OCI-LY7 (cell line): Measurements from ENCODE around the gene SPATA4. TPM values are rescaled to one million over a fixed set of nuclear protein-coding genes. Genes with fewer than 3 reads are reported as not detected.

ENCODE experiments used
- BruUV-seq: library from RNA; stranded (reverse); fragments of 400-500 nt; replicated peaks from 2 replicates; lab custom pipeline; 2021; lab: Mats Ljungman, UMichigan
- CTCF ChIA-PET: fragments of 300-600 bp; sonication (Branson Sonifier 250); formaldehyde crosslinking; loops from one replicate; lab custom pipeline; 2022; ENCODE audit warnings: antibody characterized with exemption; ENCODE audit not compliant: unreplicated experiment; lab: Charles Lee
- POLR2A ChIA-PET: fragments of 300-600 bp; sonication (Branson Sonifier 250); formaldehyde crosslinking; loops from one replicate; lab custom pipeline; 2022; ENCODE audit warnings: antibody characterized with exemption; lab: Charles Lee
- DNase-seq: peaks from one replicate; pipeline ENCODE4 v3.0.0-alpha.2; 2015; ENCODE audit warnings: low spot score
- H2AFZ ChIP-seq: fragments of 200-600 bp; sonication (generic), shearing (Covaris generic); 2 replicates; pipeline ENCODE4 v1.6.1; 2014; ENCODE audit warnings: mild to moderate bottlenecking, antibody characterized with exemption, low read length, moderate library complexity
- H3K27ac ChIP-seq: fragments of 200-600 bp; sonication (generic); 2 replicates; pipeline ENCODE4 v1.5.1; 2014; ENCODE audit warnings: mixed run types, low read depth, mild to moderate bottlenecking, moderate library complexity, low read length, inconsistent platforms; ENCODE audit not compliant: poor library complexity, severe bottlenecking
- H3K36me3 ChIP-seq: fragments of 200-600 bp; sonication (generic); 2 replicates; pipeline ENCODE4 v1.6.1; 2014; ENCODE audit warnings: mild to moderate bottlenecking, antibody characterized with exemption, low read length, moderate library complexity, mixed read lengths; ENCODE audit not compliant: insufficient read depth
- H3K4me1 ChIP-seq: fragments of 200-600 bp; sonication (generic); 2 replicates; pipeline ENCODE4 v1.5.1; 2014; ENCODE audit warnings: mild to moderate bottlenecking, low read length; ENCODE audit not compliant: insufficient read depth, poor library complexity, severe bottlenecking
- H3K4me2 ChIP-seq: fragments of 200-600 bp; sonication (generic); 2 replicates; pipeline ENCODE4 v1.6.1; 2014; ENCODE audit warnings: mild to moderate bottlenecking, low read length
- H3K4me3 ChIP-seq: fragments of 200-600 bp; sonication (generic); 2 replicates; pipeline ENCODE4 v1.5.1; 2014; ENCODE audit warnings: mild to moderate bottlenecking, low read depth, low read length; ENCODE audit not compliant: poor library complexity, severe bottlenecking
- H3K79me2 ChIP-seq: fragments of 200-600 bp; sonication (generic); 2 replicates; pipeline ENCODE4 v1.6.1; 2016; ENCODE audit warnings: low read depth, mild to moderate bottlenecking, low read length, moderate library complexity, mixed read lengths; ENCODE audit not compliant: insufficient read depth
- H3K9me2 ChIP-seq: fragments of 200-600 bp; sonication (generic); 2 replicates; pipeline ENCODE4 v1.6.1; 2016; ENCODE audit warnings: mild to moderate bottlenecking, low read length, mixed read lengths; ENCODE audit not compliant: insufficient read depth
- H3K9me3 ChIP-seq: fragments of 200-600 bp; sonication (generic); 2 replicates; pipeline ENCODE4 v1.6.1; 2014; ENCODE audit warnings: mild to moderate bottlenecking, mixed run types, low read length, mixed read lengths
- H4K20me1 ChIP-seq: fragments of 200-600 bp; sonication (generic); 2 replicates; pipeline ENCODE4 v1.6.1; 2014; ENCODE audit warnings: mild to moderate bottlenecking, antibody characterized with exemption, low read length, moderate library complexity, mixed read lengths; ENCODE audit not compliant: insufficient read depth
- CTCF ChIP-seq: fragments of 200-600 bp; sonication (generic); conservative IDR thresholded peaks from 2 replicates; pipeline ENCODE4 v1.5.1; 2014; ENCODE audit warnings: mild to moderate bottlenecking, antibody characterized with exemption, low read length, moderate library complexity, mixed read lengths
- EZH2phosphoT487 ChIP-seq: fragments of 200-600 bp; sonication (generic); IDR thresholded peaks from 2 replicates; pipeline ENCODE4 v1.6.1; 2018; ENCODE audit warnings: low read depth, borderline replicate concordance, mild to moderate bottlenecking, mixed run types, antibody characterized with exemption, low read length, moderate library complexity, mixed read lengths
- intact Hi-C: fragments of 100-400 bp; cut with micrococcal nuclease; formaldehyde crosslinking; loops from one replicate; pipeline ENCODE4 v1.10.0; 2022; ENCODE audit not compliant: unreplicated experiment
- total RNA-seq, 2 experiments: library from RNA; depleted of rRNA in 1 of 2; stranded (reverse); fragments of >200 nt in 1 of 2; shearing (Covaris generic) in 1 of 2; gene quantifications; 2 replicates each; pipeline ENCODE4 v1.2.3, GENCODE V29; 2014 to 2022

Gene SPATA4
- total RNA-seq, 2 experiments from 2014 or later = not detected

GRCh38 chr4:176193126-176193525, 2.3 kb downstream of the SPATA4 start:
- intact Hi-C loops = loop anchor here (10.0 kb wide), 1 partner anchor 132 kb away; no protein-coding TSS in a partner anchor

GRCh38 chr4:176191974-176192373, 3.4 kb downstream of the SPATA4 start:
- POLR2A ChIA-PET = no interaction called here
- intact Hi-C loops = loop anchor here (10.0 kb wide), 1 partner anchor 133 kb away; no protein-coding TSS in a partner anchor
- H3K4me2 ChIP-seq = no peak overlapping the region
- no peak overlapping the region for H3K27ac ChIP-seq
- no peaks in the 10 kb centered on the region for H3K79me2 ChIP-seq
- H3K9me3 ChIP-seq = no peaks in the 10 kb centered on the region
- H4K20me1 ChIP-seq = no peaks in the 10 kb centered on the region
- TF ChIP-seq CTCF = no peak
- TF ChIP-seq EZH2phosphoT487 = no peak
- no peak overlapping the region for H3K4me3 ChIP-seq
- H3K9me2 ChIP-seq = no peaks in the 10 kb centered on the region
- no peak overlapping the region for H2AFZ ChIP-seq
- CTCF ChIA-PET = no interaction called here
- peaks cover 6% of the 10 kb centered on the region for H3K4me1 ChIP-seq
- H3K36me3 ChIP-seq = no peaks in the 10 kb centered on the region
- no peak for DNase-seq
- no TSS peak for BruUV-seq

More at GRCh38 chr4:176193126-176193525, 2.3 kb downstream of the SPATA4 start:
- H3K27ac ChIP-seq = no peak overlapping the region
- no peak overlapping the region for H3K4me3 ChIP-seq
- BruUV-seq = no TSS peak
- TF ChIP-seq EZH2phosphoT487 (no peak), CTCF (no peak)
- POLR2A ChIA-PET = interaction anchor here (0.9 kb wide), 2 partner anchors 9 to 27 kb away, joined by 3 read pairs; no protein-coding TSS in a partner anchor
- H3K4me1 ChIP-seq = peaks cover 6% of the 10 kb centered on the region
- CTCF ChIA-PET = no interaction called here
- no peak overlapping the region for H3K4me2 ChIP-seq
- H3K9me3 ChIP-seq = no peaks in the 10 kb centered on the region
- H4K20me1 ChIP-seq = no peaks in the 10 kb centered on the region
- no peaks in the 10 kb centered on the region for H3K9me2 ChIP-seq
- H3K36me3 ChIP-seq = no peaks in the 10 kb centered on the region
- no peaks in the 10 kb centered on the region for H3K79me2 ChIP-seq
- DNase-seq = no peak
- H2AFZ ChIP-seq = no peak overlapping the region
